H1 (cell line): ENCODE results near the gene FRY. TPM values are rescaled to one million over a fixed set of nuclear protein-coding genes. Genes with fewer than 3 reads are reported as not detected.

Experiments
- CTCF ChIA-PET: fragments of 300-600 bp; sonication (Branson Sonifier 250); formaldehyde crosslinking; loops from one replicate; lab custom pipeline; 2021; ENCODE audit not compliant: partially characterized antibody; lab: Charles Lee
- POLR2A ChIA-PET: fragments of 300-600 bp; sonication (Branson Sonifier 250); formaldehyde crosslinking; loops from one replicate; lab custom pipeline; 2021; ENCODE audit warnings: inconsistent platforms; ENCODE audit not compliant: partially characterized antibody; lab: Charles Lee
- DNase-seq, 2 experiments: peaks; one replicate each; pipeline versions ENCODE4 v3.0.0 to v3.0.0-alpha.2; 2010 to 2022; ENCODE audit warnings: low spot score in 2 of 2, low read depth in 1 of 2, mixed read lengths in 1 of 2
- FAIRE-seq: peaks from 2 replicates; lab custom pipeline; 2011; peaks lifted over from hg19 to GRCh38; lab: Jason Lieb, UNC
- H2AFZ ChIP-seq: 2 replicates; pipeline ENCODE4 v1.8.1; 2012; ENCODE audit warnings: low read length, inconsistent platforms
- H2AK5ac ChIP-seq: 2 replicates; pipeline ENCODE4 v1.6.1; 2013; ENCODE audit warnings: low read depth, low read length
- H2BK120ac ChIP-seq: replicated peaks from 2 replicates; pipeline ENCODE3; 2013; ENCODE audit warnings: low read depth, low read length, inconsistent platforms
- H2BK12ac ChIP-seq: 2 replicates; pipeline ENCODE4 v1.6.1; 2013; ENCODE audit warnings: low read depth, low read length
- H2BK15ac ChIP-seq: 2 replicates; pipeline ENCODE4 v1.6.1; 2013; ENCODE audit warnings: low read length
- H2BK20ac ChIP-seq: 2 replicates; pipeline ENCODE4 v1.6.1; 2013; ENCODE audit warnings: low read length
- H2BK5ac ChIP-seq: 2 replicates; pipeline ENCODE4 v1.6.1; 2013; ENCODE audit warnings: low read depth, low read length
- H3K14ac ChIP-seq: 2 replicates; pipeline ENCODE4 v1.6.1; 2013; ENCODE audit warnings: inconsistent platforms; ENCODE audit not compliant: insufficient read length
- H3K18ac ChIP-seq: 2 replicates; pipeline ENCODE4 v1.6.1; 2013; ENCODE audit warnings: low read length; ENCODE audit errors: extremely low read depth
- H3K23ac ChIP-seq: 2 replicates; pipeline ENCODE4 v1.6.1; 2013; ENCODE audit warnings: inconsistent platforms; ENCODE audit not compliant: insufficient read length
- H3K23me2 ChIP-seq: 2 replicates; pipeline ENCODE4 v1.6.1; 2013; ENCODE audit warnings: low read depth, low read length
- H3K27ac ChIP-seq: 2 replicates; pipeline ENCODE4 v1.6.1; 2011; ENCODE audit warnings: low read depth, low read length, inconsistent platforms
- H3K27me3 ChIP-seq, 4 experiments: replicated peaks in 1 of 4; 1 replicate in 1 of 4; 2 replicates in 3 of 4; pipeline versions ENCODE4 v1.6.1 to v1.8.1; 2011 to 2013; ENCODE audit warnings: low read length in 3 of 4, mild to moderate bottlenecking in 3 of 4, inconsistent platforms in 2 of 4, mixed read lengths in 2 of 4, moderate library complexity in 1 of 4; ENCODE audit not compliant: control insufficient read depth in 3 of 4, insufficient read depth in 3 of 4; ENCODE audit errors: extremely low read depth in 1 of 4
- H3K36me3 ChIP-seq, 4 experiments: 2 replicates each; pipeline versions ENCODE4 v1.6.1 to v1.8.1; 2011 to 2013; ENCODE audit warnings: mild to moderate bottlenecking in 4 of 4, low read length in 3 of 4, moderate library complexity in 2 of 4, control low read depth in 1 of 4, inconsistent platforms in 1 of 4; ENCODE audit not compliant: insufficient read depth in 4 of 4, control insufficient read depth in 2 of 4
- H3K4ac ChIP-seq: replicated peaks from 2 replicates; pipeline ENCODE3; 2013; ENCODE audit warnings: low read length, low read depth, mixed read lengths, inconsistent platforms; ENCODE audit not compliant: insufficient read length
- H3K4me1 ChIP-seq, 4 experiments: replicated peaks in 1 of 4; 1 replicate in 1 of 4; 2 replicates in 3 of 4; pipeline versions ENCODE4 v1.6.1 to v1.8.1; 2011 to 2013; ENCODE audit warnings: low read length in 3 of 4, inconsistent platforms in 2 of 4, mixed read lengths in 1 of 4; ENCODE audit not compliant: insufficient read depth in 4 of 4, control insufficient read depth in 3 of 4
- H3K4me2 ChIP-seq, 2 experiments: 2 replicates each; pipeline versions ENCODE4 v1.6.1 to v1.8.1; 2011 to 2013; ENCODE audit warnings: low read depth in 2 of 2, low read length in 2 of 2, control low read depth in 1 of 2, inconsistent platforms in 1 of 2, mild to moderate bottlenecking in 1 of 2; ENCODE audit not compliant: insufficient read depth in 1 of 2
- H3K4me3 ChIP-seq, 4 experiments: fragments of 200-600, 300-600 bp in 1 of 4; sonication (generic), shearing (Covaris generic), sonication (Bioruptor Twin) in 1 of 4; 2 replicates each; pipeline versions ENCODE4 v1.5.1 to v1.8.1; 2011 to 2016; ENCODE audit warnings: low read length in 4 of 4, low read depth in 3 of 4, control low read depth in 2 of 4, inconsistent platforms in 2 of 4, mild to moderate bottlenecking in 2 of 4, mixed read lengths in 1 of 4, moderate library complexity in 1 of 4; ENCODE audit not compliant: insufficient read depth in 2 of 4; ENCODE audit errors: extremely low read depth in 1 of 4
- H3K56ac ChIP-seq: replicated peaks from 2 replicates; pipeline ENCODE3; 2013; ENCODE audit warnings: low read depth, mild to moderate bottlenecking, mixed read lengths, low read length, inconsistent platforms; ENCODE audit not compliant: insufficient read length
- H3K79me1 ChIP-seq: 2 replicates; pipeline ENCODE4 v1.6.1; 2013; ENCODE audit warnings: low read depth, low read length, control low read depth
- H3K79me2 ChIP-seq, 2 experiments: 2 replicates each; pipeline versions ENCODE4 v1.6.1 to v1.8.1; 2012 to 2013; ENCODE audit warnings: low read length in 2 of 2, mild to moderate bottlenecking in 2 of 2, inconsistent platforms in 1 of 2; ENCODE audit not compliant: insufficient read depth in 2 of 2, control insufficient read depth in 1 of 2
- H3K9ac ChIP-seq, 4 experiments: replicated peaks in 1 of 4; 1 replicate in 1 of 4; 2 replicates in 3 of 4; pipeline versions ENCODE4 v1.6.1 to v1.8.1; 2011 to 2013; ENCODE audit warnings: low read depth in 3 of 4, low read length in 3 of 4, control low read depth in 2 of 4, mild to moderate bottlenecking in 2 of 4, moderate library complexity in 2 of 4, inconsistent platforms in 1 of 4; ENCODE audit errors: extremely low read depth in 1 of 4
- H3K9me3 ChIP-seq, 2 experiments: 2 replicates each; pipeline versions ENCODE4 v1.6.1 to v1.8.1; 2012 to 2013; ENCODE audit warnings: mild to moderate bottlenecking in 2 of 2, moderate library complexity in 2 of 2, control low read depth in 1 of 2, inconsistent platforms in 1 of 2, low read depth in 1 of 2, low read length in 1 of 2, mixed read lengths in 1 of 2; ENCODE audit not compliant: insufficient read depth in 2 of 2
- H4K20me1 ChIP-seq, 2 experiments: replicated peaks in 1 of 2; 2 replicates each; pipeline versions ENCODE3 to v1.8.1; 2011 to 2013; ENCODE audit warnings: inconsistent platforms in 2 of 2, low read length in 2 of 2, mild to moderate bottlenecking in 1 of 2; ENCODE audit not compliant: insufficient read depth in 2 of 2, control insufficient read depth in 1 of 2
- H4K5ac ChIP-seq: 2 replicates; pipeline ENCODE4 v1.6.1; 2013; ENCODE audit warnings: low read length, low read depth, mixed read lengths, inconsistent platforms; ENCODE audit not compliant: insufficient read length
- H4K8ac ChIP-seq: 2 replicates; pipeline ENCODE4 v1.8.0; 2013; ENCODE audit warnings: mild to moderate bottlenecking, moderate library complexity, low read length, inconsistent platforms; ENCODE audit not compliant: insufficient read depth; ENCODE audit errors: extremely low read depth
- H4K91ac ChIP-seq: replicated peaks from 2 replicates; pipeline ENCODE3; 2013; ENCODE audit warnings: low read length, mixed read lengths, inconsistent platforms; ENCODE audit not compliant: insufficient read length
- BRCA1 ChIP-seq: IDR thresholded peaks from 2 replicates; pipeline ENCODE4 v1.6.1; 2012; ENCODE audit warnings: low read depth, low read length, improper control_type of control experiment
- CEBPB ChIP-seq: IDR thresholded peaks from 2 replicates; pipeline ENCODE4 v1.6.1; 2012; ENCODE audit warnings: low read depth, low read length
- E2F6 ChIP-seq: IDR thresholded peaks from 2 replicates; pipeline ENCODE4 v1.6.1; 2012; ENCODE audit warnings: inconsistent platforms
- HDAC2 ChIP-seq, 2 experiments: fragments of 300-600 bp in 1 of 2; sonication (generic) in 1 of 2; IDR thresholded peaks; 2 replicates each; pipeline ENCODE4 v1.6.1; 2011 to 2012; ENCODE audit warnings: low read depth in 2 of 2, low read length in 2 of 2, mild to moderate bottlenecking in 2 of 2, moderate library complexity in 2 of 2, borderline replicate concordance in 1 of 2, inconsistent platforms in 1 of 2
- HDAC6 ChIP-seq: IDR thresholded peaks from one replicate; pipeline ENCODE4 v1.7.1; 2012; ENCODE audit warnings: low read depth, mild to moderate bottlenecking, inconsistent platforms, low read length, moderate library complexity
- KDM1A ChIP-seq: fragments of 200-600, 300-600 bp; sonication (generic); IDR thresholded peaks from 2 replicates; pipeline ENCODE4 v1.7.1; 2016; ENCODE audit warnings: mild to moderate bottlenecking, low read length, borderline replicate concordance
- KDM5A ChIP-seq: fragments of 200-600 bp; IDR thresholded peaks from 2 replicates; pipeline ENCODE4 v1.7.1; 2012; ENCODE audit warnings: mild to moderate bottlenecking, low read length, inconsistent platforms, mixed read lengths
- PHF8 ChIP-seq: fragments of 200-600 bp; sonication (generic); conservative IDR thresholded peaks from 2 replicates; pipeline ENCODE4 v1.7.1; 2012; ENCODE audit warnings: low read depth, mild to moderate bottlenecking, inconsistent platforms, low read length, moderate library complexity
- RAD21 ChIP-seq, 2 experiments: IDR thresholded peaks in 1 of 2; conservative IDR thresholded peaks in 1 of 2; 2 replicates each; pipeline ENCODE4 v1.6.1; 2011; ENCODE audit warnings: low read depth in 2 of 2, low read length in 2 of 2, improper control_type of control experiment in 1 of 2, inconsistent platforms in 1 of 2, mild to moderate bottlenecking in 1 of 2, moderate library complexity in 1 of 2
- SIRT6 ChIP-seq: IDR thresholded peaks from one replicate; pipeline ENCODE4 v1.7.1; 2012; ENCODE audit warnings: low read length, inconsistent platforms
- SP1 ChIP-seq: IDR thresholded peaks from 2 replicates; pipeline ENCODE4 v1.6.1; 2011; ENCODE audit warnings: low read depth, low read length
- TEAD4 ChIP-seq: IDR thresholded peaks from 2 replicates; pipeline ENCODE4 v1.6.1; 2012; ENCODE audit warnings: low read depth, low read length, inconsistent platforms, mixed read lengths
- YY1 ChIP-seq: IDR thresholded peaks from 2 replicates; pipeline ENCODE4 v1.6.1; 2011; ENCODE audit warnings: low read depth, mild to moderate bottlenecking, low read length
- polyA plus RNA-seq, 7 experiments: library from polyadenylated mRNA; depleted of rRNA in 3 of 7; stranded (reverse) in 5 of 7; unstranded in 2 of 7; fragments of >200 nt in 5 of 7; fragments of 200-250 nt in 2 of 7; gene quantifications; 1 replicate in 5 of 7; 2 replicates in 1 of 7; 4 replicates in 1 of 7; pipeline versions ENCODE4 v1.2.1 to v1.2.3, GENCODE V29; 2011 to 2013; ENCODE audit warnings: missing spikeins in 2 of 7, mixed read lengths in 2 of 7
- total RNA-seq: library from RNA; stranded (reverse); fragmentation: NEBNext Ultra II Directional; extraction: Animal tissue kit (Norgen Biotek cat#: 25700); gene quantifications from 2 replicates; pipeline ENCODE4 v1.2.1, GENCODE V29; 2021

Gene FRY
- total and polyA plus RNA-seq, 2 of the 8 experiments (the other 6 are each of a cell fraction or from before 2014, with no cell fraction given): 4.3 to 9.2 TPM

GRCh38 chr13:32007494-32007893, 24.1 kb upstream of the FRY start:
- Histone ChIP-seq H3K23ac (no peak overlapping the region), H2AK5ac (no peak overlapping the region), H4K5ac (no peak overlapping the region), H4K91ac (no peak overlapping the region), H3K9me3 (no peaks in the 10 kb centered on the region), H3K18ac (no peak overlapping the region), H4K20me1 (no peaks in the 10 kb centered on the region), H3K4ac (no peak overlapping the region), H3K36me3 (no peaks in the 10 kb centered on the region), H4K8ac (no peak overlapping the region), H3K79me1 (no peaks in the 10 kb centered on the region), H2BK120ac (no peak overlapping the region), H2BK12ac (no peak overlapping the region), H3K27ac (no peak overlapping the region), H3K4me2 (no peak overlapping the region), H3K14ac (no peak overlapping the region), H3K27me3 (no peaks in the 10 kb centered on the region), H3K4me1 (no peaks in the 10 kb centered on the region; a peak in 1 of 7 replicates), H2BK20ac (no peak overlapping the region), H3K23me2 (no peaks in the 10 kb centered on the region), H3K79me2 (no peaks in the 10 kb centered on the region), H2AFZ (no peak overlapping the region), H3K4me3 (no peak overlapping the region), H3K9ac (no peak overlapping the region), H3K56ac (no peak overlapping the region), H2BK15ac (no peak overlapping the region), H2BK5ac (no peak overlapping the region)
- ChIA-PET POLR2A (no interaction called here), CTCF (interaction anchor here (0.6 to 1.5 kb wide), 4 partner anchors 10 to 97 kb away, joined by 3 to 6 read pairs (median 4); no protein-coding TSS in a partner anchor)
- no peak for FAIRE-seq
- DNase-seq: no peak
- TF ChIP-seq SP1 (no peak), RAD21 (IDR thresholded peaks at IDR 0.05 in 1 of 2, conservative IDR thresholded peaks at IDR 0.05 in 1 of 2; ENCODE audit: low read depth in 2 of 2, low read length in 2 of 2) (no peak), BRCA1 (no peak), KDM1A (no peak), KDM5A (no peak), TEAD4 (no peak), E2F6 (no peak), PHF8 (no peak), HDAC6 (no peak), SIRT6 (no peak), YY1 (no peak), CEBPB (no peak), HDAC2 (IDR thresholded peaks at IDR 0.05; ENCODE audit: borderline replicate concordance in 1 of 2, low read depth in 2 of 2, low read length in 2 of 2) (no peak)
